ENCODE data around the gene FTO. TPM values are rescaled to one million over a fixed set of nuclear protein-coding genes. Genes with fewer than 3 reads are reported as not detected.

Gene FTO
- total RNA-seq, 4 donors from 2014 or later = 62.0 to 90.1 (median 75.1) TPM

- no peaks in the 10 kb centered on the region for H3K9me3 ChIP-seq
- peaks cover 8 to 14% of the 10 kb centered on the region in 2 donors for H3K4me1 ChIP-seq
- in situ Hi-C loops (cut with MboI; ENCODE audit: low sequenced_read_pairs in 4 of 4) = no loop called here
- H3K4me3 ChIP-seq = no peak overlapping the region
- no peaks in the 10 kb centered on the region for H3K36me3 ChIP-seq
- intact Hi-C loops (cut with DNase I; ENCODE audit: low total_unique reads) = no loop called here
- DNase-seq (no peak), ATAC-seq (no peak)
- no peaks in the 10 kb centered on the region for H3K27me3 ChIP-seq
- no peak overlapping the region for H3K27ac ChIP-seq
- TF ChIP-seq POLR2A (IDR thresholded peaks at IDR 0.05) (no peak), CTCF (IDR thresholded peaks at IDR 0.05 in 4 of 5, conservative IDR thresholded peaks at IDR 0.05 in 1 of 5) (no peak)
Measured at GRCh38 chr16:53792161-53792951, 88.4 kb downstream of the FTO start.

GRCh38 chr16:53803451-53803850 is 99.5 kb downstream of the FTO start:
- no peak overlapping the region for H3K27ac ChIP-seq
- no peaks in the 10 kb centered on the region for H3K36me3 ChIP-seq
- intact Hi-C loops (cut with DNase I; ENCODE audit: low total_unique reads) (no loop called here), in situ Hi-C loops (cut with MboI; ENCODE audit: low sequenced_read_pairs in 4 of 4) (no loop called here)
- DNase-seq (no peak), ATAC-seq (no peak)
- H3K4me1 ChIP-seq = no peaks in the 10 kb centered on the region
- no peak overlapping the region for H3K4me3 ChIP-seq
- no peaks in the 10 kb centered on the region for H3K9me3 ChIP-seq
- no peak for TF ChIP-seq POLR2A (IDR thresholded peaks at IDR 0.05)
- TF ChIP-seq CTCF (IDR thresholded peaks at IDR 0.05 in 4 of 5, conservative IDR thresholded peaks at IDR 0.05 in 1 of 5) = no peak
- H3K27me3 ChIP-seq = no peaks in the 10 kb centered on the region

GRCh38 chr16:53803998-53804397 is 100.0 kb downstream of the FTO start:
- no peak for ATAC-seq

GRCh38 chr16:53804467-53804866 is 100.5 kb downstream of the FTO start:
- in situ Hi-C loops (cut with MboI; ENCODE audit: low sequenced_read_pairs in 4 of 4) = no loop called here
- peaks cover 0 to 8% of the 10 kb centered on the region in 2 donors for H3K4me1 ChIP-seq
- intact Hi-C loops (cut with DNase I; ENCODE audit: low total_unique reads) = no loop called here
- no peaks in the 10 kb centered on the region for H3K27me3 ChIP-seq
- TF ChIP-seq POLR2A (IDR thresholded peaks at IDR 0.05) = no peak
- no peak for TF ChIP-seq CTCF (IDR thresholded peaks at IDR 0.05 in 4 of 5, conservative IDR thresholded peaks at IDR 0.05 in 1 of 5)
- H3K9me3 ChIP-seq = no peaks in the 10 kb centered on the region
- H3K4me3 ChIP-seq = no peak overlapping the region
- H3K36me3 ChIP-seq = no peaks in the 10 kb centered on the region
- no peak overlapping the region for H3K27ac ChIP-seq
- DNase-seq = no peak
- ATAC-seq = no peak

More at GRCh38 chr16:53803998-53804397, 100.0 kb downstream of the FTO start:
- H3K27me3 ChIP-seq = no peaks in the 10 kb centered on the region
- DNase-seq = no peak
- intact Hi-C loops (cut with DNase I; ENCODE audit: low total_unique reads) (no loop called here), in situ Hi-C loops (cut with MboI; ENCODE audit: low sequenced_read_pairs in 4 of 4) (no loop called here)
- H3K4me1 ChIP-seq = peaks cover 0 to 3% of the 10 kb centered on the region in 2 donors
- TF ChIP-seq POLR2A (IDR thresholded peaks at IDR 0.05) (no peak), CTCF (IDR thresholded peaks at IDR 0.05 in 4 of 5, conservative IDR thresholded peaks at IDR 0.05 in 1 of 5) (no peak)
- H3K27ac ChIP-seq = no peak overlapping the region
- no peak overlapping the region for H3K4me3 ChIP-seq
- no peaks in the 10 kb centered on the region for H3K9me3 ChIP-seq
- no peaks in the 10 kb centered on the region for H3K36me3 ChIP-seq

All from gastrocnemius medialis (tissue), 4 donors.